WTC11 (cell line): Measurements from ENCODE around the gene IDH3G. TPM values are rescaled to one million over a fixed set of nuclear protein-coding genes. Genes with fewer than 3 reads are reported as not detected.

Experiments used
- ATAC-seq: fragments of 200-7000 bp; cut with Tn5 transposase; 2 replicates; pipeline ENCODE4 v1.10.0; 2021; ENCODE audit warnings: mild to moderate bottlenecking, moderate library complexity
- CTCF ChIA-PET: fragments of 300-600 bp; sonication (Branson Sonifier 250); formaldehyde crosslinking; loops from one replicate; lab custom pipeline; 2021; ENCODE audit warnings: antibody characterized with exemption; lab: Charles Lee
- POLR2A ChIA-PET: fragments of 350-600 bp; sonication (Branson Sonifier 250); formaldehyde crosslinking; loops from one replicate; lab custom pipeline; 2021; ENCODE audit warnings: antibody characterized with exemption; lab: Charles Lee
- DNase-seq: peaks from one replicate; pipeline ENCODE4 v3.0.0; 2021; ENCODE audit warnings: low spot score
- H3K27ac Mint-ChIP-seq: 2 replicates; pipeline ENCODE4 v1.8.0; 2021; ENCODE audit warnings: mixed read lengths
- H3K27me3 Mint-ChIP-seq: 2 replicates; pipeline ENCODE4 v1.8.0; 2021; ENCODE audit warnings: low read depth, mild to moderate bottlenecking, moderate library complexity, mixed read lengths
- H3K36me3 Mint-ChIP-seq: 2 replicates; pipeline ENCODE4 v1.8.0; 2021; ENCODE audit warnings: mixed read lengths
- H3K4me1 Mint-ChIP-seq: 2 replicates; pipeline ENCODE4 v1.8.0; 2022; ENCODE audit warnings: mixed read lengths
- H3K4me3 Mint-ChIP-seq: 2 replicates; pipeline ENCODE4 v1.8.0; 2021; ENCODE audit warnings: mild to moderate bottlenecking, moderate library complexity, mixed read lengths
- H3K9me3 Mint-ChIP-seq: 2 replicates; pipeline ENCODE4 v1.8.0; 2021; ENCODE audit warnings: mixed read lengths
- ELF4 ChIP-seq: sonication (generic); formaldehyde crosslinking; IDR thresholded peaks from 2 replicates; pipeline ENCODE4 v1.8.1; 2022; ENCODE audit warnings: low read depth, mild to moderate bottlenecking, moderate library complexity, missing genetic modification reagents
- PRDM15 ChIP-seq: sonication (generic); formaldehyde crosslinking; IDR thresholded peaks from 2 replicates; pipeline ENCODE4 v1.8.0; 2022; ENCODE audit warnings: missing genetic modification reagents
- ZMAT4 ChIP-seq: fragments of 250-450 bp; sonication (Bioruptor Pico); IDR thresholded peaks from 2 replicates; pipeline ENCODE4 v1.9.0; 2021; ENCODE audit warnings: mild to moderate bottlenecking
- ZNF138 ChIP-seq: sonication (generic); formaldehyde crosslinking; conservative IDR thresholded peaks from 2 replicates; pipeline ENCODE4 v1.8.1; 2022; ENCODE audit warnings: mild to moderate bottlenecking, moderate library complexity, missing genetic modification reagents
- ZNF416 ChIP-seq: fragments of 250-450 bp; sonication (Bioruptor Pico); IDR thresholded peaks from 2 replicates; pipeline ENCODE4 v1.9.0; 2021; ENCODE audit warnings: mild to moderate bottlenecking, inconsistent platforms
- total RNA-seq: library from RNA; stranded (reverse); gene quantifications from 3 replicates; pipeline ENCODE4 v1.2.3, GENCODE V29; 2021

The IDH3G gene
- total RNA-seq, 1 experiment from 2014 or later: 52.4 TPM

DNA sequence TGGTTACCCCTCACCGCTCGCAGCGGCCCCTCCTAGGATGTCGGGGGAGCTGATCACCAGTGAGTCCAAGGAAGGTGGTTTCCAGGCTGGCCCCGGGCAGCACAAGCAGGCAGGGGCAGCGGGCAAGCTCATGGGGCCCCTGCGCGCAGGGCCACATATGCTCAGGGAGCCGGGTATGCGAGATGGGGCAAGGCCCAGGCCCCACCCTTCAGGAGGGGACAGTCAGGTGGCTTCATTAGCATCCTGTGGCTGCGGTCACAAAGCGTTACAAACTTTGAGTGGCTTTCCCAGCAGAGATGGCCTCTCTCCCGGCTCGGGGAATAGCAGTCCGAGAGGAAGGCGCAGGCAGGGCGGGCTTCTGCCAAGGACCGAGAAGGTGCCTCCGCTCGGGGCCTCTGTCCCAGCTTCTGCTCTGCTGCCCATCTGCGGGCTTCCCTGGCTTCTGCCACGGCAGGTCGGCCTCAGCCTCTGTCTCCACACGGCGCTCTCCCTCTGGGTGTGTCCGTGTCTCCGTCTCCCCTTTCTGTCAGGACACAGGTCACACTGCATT is 56.0 kb downstream of the IDH3G start (continued):
- TF ChIP-seq ZNF416 (CRISPR knock-in tag): no peak
- no peak for TF ChIP-seq ELF4 (CRISPR knock-in tag)

GRCh38 chrX:153736871-153737441 is 57.2 kb downstream of the IDH3G start:
- DNase-seq (no peak), ATAC-seq (no peak)
- ChIA-PET CTCF (interaction anchor here (1.0 to 1.5 kb wide), 2 partner anchors 29 to 69 kb away, joined by 3 to 4 read pairs; no protein-coding TSS in a partner anchor), POLR2A (no interaction called here)
- peaks cover 7% of the 10 kb centered on the region for H3K4me1 Mint-ChIP-seq
- H3K4me3 Mint-ChIP-seq: no peak overlapping the region
- H3K27me3 Mint-ChIP-seq: no peaks in the 10 kb centered on the region
- H3K27ac Mint-ChIP-seq: no peak overlapping the region
- peaks cover 4% of the 10 kb centered on the region for H3K36me3 Mint-ChIP-seq
- H3K9me3 Mint-ChIP-seq: peaks cover 6% of the 10 kb centered on the region
- TF ChIP-seq ZNF138: no peak

GRCh38 chrX:153736071-153736820 is 57.9 kb downstream of the IDH3G start:
- no peak for TF ChIP-seq ZMAT4 (CRISPR knock-in tag)
- no peak for TF ChIP-seq PRDM15 (CRISPR knock-in tag)
- TF ChIP-seq, all 79 proteins: peak for 0
- no peak overlapping the region for H3K4me3 Mint-ChIP-seq
- H3K36me3 Mint-ChIP-seq: peaks cover 11% of the 10 kb centered on the region
- DNase-seq: no peak
- H3K9me3 Mint-ChIP-seq: peaks cover 13% of the 10 kb centered on the region
- no peak overlapping the region for H3K27ac Mint-ChIP-seq
- peaks cover 7% of the 10 kb centered on the region for H3K4me1 Mint-ChIP-seq
- H3K27me3 Mint-ChIP-seq: no peaks in the 10 kb centered on the region
- POLR2A ChIA-PET: no interaction called here
- ATAC-seq: no peak
- CTCF ChIA-PET: interaction anchor here (0.5 to 1.5 kb wide), 5 partner anchors 22 to 68 kb away, joined by 3 to 4 read pairs (median 3); no protein-coding TSS in a partner anchor

Other genes with a start within 250 kb of the IDH3G start
- gene CCNQ, start 195.2 kb downstream of the IDH3G start, total RNA-seq: 15.2 to 17.4 TPM (median 15.4 TPM) in 3 replicates
- gene DUSP9, start 147.2 kb downstream of the IDH3G start, total RNA-seq: 2.5 to 2.8 TPM (median 2.5 TPM) in 3 replicates
- 8.6 to 14.3 TPM (median 12.1 TPM) in 3 replicates for gene PNCK, start 120.6 kb downstream of the IDH3G start, total RNA-seq
- gene SLC6A8, start 106.4 kb downstream of the IDH3G start, total RNA-seq: 102 to 112 TPM (median 110 TPM) in 3 replicates
- gene BCAP31, start 70.0 kb downstream of the IDH3G start, total RNA-seq: 142 to 150 TPM (median 144 TPM) in 3 replicates
- 9.1 to 10.4 TPM (median 9.5 TPM) in 3 replicates for gene ABCD1, start 69.5 kb downstream of the IDH3G start, total RNA-seq
- 2.5 to 4.2 TPM (median 2.9 TPM) in 3 replicates for gene PLXNB3, start 30.1 kb downstream of the IDH3G start, total RNA-seq
- not detected in 3 replicates for gene SRPK3, start 13.3 kb downstream of the IDH3G start, total RNA-seq
- 203 to 237 TPM (median 232 TPM) in 3 replicates for gene SSR4, start 293 bp upstream of the IDH3G start, total RNA-seq
- gene PDZD4, start 36.2 kb upstream of the IDH3G start, total RNA-seq: 120 to 175 TPM (median 161 TPM) in 3 replicates
- 40.2 to 55.2 TPM (median 49.4 TPM) in 3 replicates for gene L1CAM, start 91.8 kb upstream of the IDH3G start, total RNA-seq
- gene AVPR2, start 110.3 kb upstream of the IDH3G start, total RNA-seq: 0.11 TPM in 1 of 3 replicates, not detected in the others
- 52.1 to 66.9 TPM (median 65.3 TPM) in 3 replicates for gene ARHGAP4, start 131.9 kb upstream of the IDH3G start, total RNA-seq
- 97.1 to 107 TPM (median 101 TPM) in 3 replicates for gene NAA10, start 140.7 kb upstream of the IDH3G start, total RNA-seq
- gene RENBP, start 150.3 kb upstream of the IDH3G start, total RNA-seq: 14.0 to 18.6 TPM (median 16.2 TPM) in 3 replicates
- 121 to 130 TPM (median 125 TPM) in 3 replicates for gene HCFC1, start 177.4 kb upstream of the IDH3G start, total RNA-seq
- 8.4 to 12.3 TPM (median 10.1 TPM) in 3 replicates for gene TMEM187, start 178.4 kb upstream of the IDH3G start, total RNA-seq
- 32.1 to 48.0 TPM (median 45.2 TPM) in 3 replicates for gene IRAK1, start 225.5 kb upstream of the IDH3G start, total RNA-seq